Sigmoid colon (tissue), 4 donors: Measurements from ENCODE around the gene SERPINF2.

Source experiments
- CTCF ChIP-seq, 4 experiments: fragments of 450-650 bp in 3 of 4; fragments of 200-600 bp in 1 of 4; IDR thresholded peaks; one replicate each; pipeline ENCODE4 v1.5.1; 2016 to 2019; ENCODE audit warnings: antibody characterized with exemption in 4 of 4, mild to moderate bottlenecking in 3 of 4, moderate library complexity in 2 of 4
- EP300 ChIP-seq, 4 donors: sonication (generic); formaldehyde crosslinking; IDR thresholded peaks; one replicate each; pipeline ENCODE4 v1.6.1; 2017; ENCODE audit warnings: antibody characterized with exemption in 4 of 4
- POLR2A ChIP-seq, 2 donors: fragments of 450-650 bp; IDR thresholded peaks; one replicate each; pipeline ENCODE4 v1.6.1; 2016; ENCODE audit warnings: antibody characterized with exemption in 2 of 2, mild to moderate bottlenecking in 2 of 2, moderate library complexity in 2 of 2
- POLR2AphosphoS5 ChIP-seq, 4 donors: sonication (generic); formaldehyde crosslinking; IDR thresholded peaks; one replicate each; pipeline ENCODE4 v1.6.1; 2017; ENCODE audit warnings: antibody characterized with exemption in 4 of 4

DNA sequence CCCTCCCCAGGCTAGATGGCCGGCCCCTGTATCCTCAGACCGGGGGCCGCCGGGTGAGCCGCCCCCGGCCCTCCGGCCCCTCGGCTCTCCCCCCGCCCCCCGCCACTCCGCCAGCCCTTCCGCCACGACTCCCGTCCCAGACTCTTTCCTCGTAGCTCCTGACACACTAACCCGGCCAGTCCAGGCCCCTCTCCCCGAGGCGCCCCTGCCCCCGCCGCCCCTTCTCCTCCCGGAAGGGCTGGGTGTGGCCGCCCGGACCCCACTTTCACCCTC lies 26.9 kb upstream of the SERPINF2 start:
- TF ChIP-seq CTCF (IDR thresholded peaks at IDR 0.05) (no peak), POLR2AphosphoS5 (IDR thresholded peaks at IDR 0.05) (no peak), POLR2A (IDR thresholded peaks at IDR 0.05) (no peak), EP300 (IDR thresholded peaks at IDR 0.05) (no peak)
